Ovary (tissue), 3 donors: ENCODE measurements around the gene KRT4.

Experiments used
- EP300 ChIP-seq: sonication (generic); formaldehyde crosslinking; IDR thresholded peaks from one replicate; pipeline ENCODE4 v1.6.1; 2017; ENCODE audit warnings: antibody characterized with exemption
- POLR2A ChIP-seq: fragments of 450-650 bp; IDR thresholded peaks from one replicate; pipeline ENCODE4 v1.6.1; 2017; ENCODE audit warnings: antibody characterized with exemption, mild to moderate bottlenecking, moderate library complexity
- TF ChIP-seq, protein P1 (sequence below), 3 donors: fragments of 450-650 bp in 2 of 3; fragments of 200-600 bp in 1 of 3; IDR thresholded peaks; one replicate each; pipeline versions ENCODE4 v1.5.1 to v1.8.0; 2016 to 2022; ENCODE audit warnings: antibody characterized with exemption in 3 of 3, mild to moderate bottlenecking in 1 of 3
- donor health status: DM: no; HTN: no; CAD: no.

DNA sequence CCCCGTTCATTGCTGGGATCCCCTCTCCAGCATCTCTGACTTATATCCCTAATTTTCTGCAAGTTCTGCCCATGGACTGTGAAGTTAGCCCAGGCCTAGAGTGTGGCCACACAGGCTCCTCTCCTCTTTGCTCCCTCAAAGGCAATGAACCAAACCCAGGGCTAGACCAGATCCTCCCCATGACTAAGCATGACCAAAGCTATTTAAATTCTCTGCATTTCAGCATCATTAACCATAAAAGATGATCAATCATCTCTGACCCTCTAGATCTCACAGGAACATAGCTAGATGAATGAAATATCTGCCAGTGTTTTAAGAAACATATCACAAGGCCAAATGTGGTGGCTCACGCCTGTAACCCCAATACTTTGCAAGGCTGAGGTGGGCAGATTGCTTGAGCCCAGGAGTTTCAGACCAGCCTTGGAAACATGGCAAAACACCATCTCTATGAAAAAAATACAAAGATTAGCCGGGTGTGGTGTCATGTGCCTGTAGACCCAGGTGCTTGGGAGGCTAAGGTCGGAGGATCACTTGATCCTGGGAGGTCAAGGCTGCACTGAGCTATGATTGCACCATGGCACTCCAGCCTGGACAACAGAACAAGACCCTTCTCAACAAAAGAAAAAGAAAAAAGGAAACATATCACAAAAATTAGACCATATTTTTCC lies 15.8 kb downstream of the KRT4 start:
- TF ChIP-seq, protein P1, sequence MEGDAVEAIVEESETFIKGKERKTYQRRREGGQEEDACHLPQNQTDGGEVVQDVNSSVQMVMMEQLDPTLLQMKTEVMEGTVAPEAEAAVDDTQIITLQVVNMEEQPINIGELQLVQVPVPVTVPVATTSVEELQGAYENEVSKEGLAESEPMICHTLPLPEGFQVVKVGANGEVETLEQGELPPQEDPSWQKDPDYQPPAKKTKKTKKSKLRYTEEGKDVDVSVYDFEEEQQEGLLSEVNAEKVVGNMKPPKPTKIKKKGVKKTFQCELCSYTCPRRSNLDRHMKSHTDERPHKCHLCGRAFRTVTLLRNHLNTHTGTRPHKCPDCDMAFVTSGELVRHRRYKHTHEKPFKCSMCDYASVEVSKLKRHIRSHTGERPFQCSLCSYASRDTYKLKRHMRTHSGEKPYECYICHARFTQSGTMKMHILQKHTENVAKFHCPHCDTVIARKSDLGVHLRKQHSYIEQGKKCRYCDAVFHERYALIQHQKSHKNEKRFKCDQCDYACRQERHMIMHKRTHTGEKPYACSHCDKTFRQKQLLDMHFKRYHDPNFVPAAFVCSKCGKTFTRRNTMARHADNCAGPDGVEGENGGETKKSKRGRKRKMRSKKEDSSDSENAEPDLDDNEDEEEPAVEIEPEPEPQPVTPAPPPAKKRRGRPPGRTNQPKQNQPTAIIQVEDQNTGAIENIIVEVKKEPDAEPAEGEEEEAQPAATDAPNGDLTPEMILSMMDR (IDR thresholded peaks at IDR 0.05), result no peak
- no peak for TF ChIP-seq EP300
- no peak for TF ChIP-seq POLR2A
